HK-2 (cell line): Measurements from ENCODE around the gene PIAS4.
A peak's percentile ranks its signal among the peaks of the same experiment; 100 is the strongest.

ENCODE experiments used
- DNase-seq: peaks from one replicate; pipeline ENCODE4 v3.0.0-alpha.2; 2018; ENCODE audit not compliant: unreplicated experiment

Gene PIAS4

DNA sequence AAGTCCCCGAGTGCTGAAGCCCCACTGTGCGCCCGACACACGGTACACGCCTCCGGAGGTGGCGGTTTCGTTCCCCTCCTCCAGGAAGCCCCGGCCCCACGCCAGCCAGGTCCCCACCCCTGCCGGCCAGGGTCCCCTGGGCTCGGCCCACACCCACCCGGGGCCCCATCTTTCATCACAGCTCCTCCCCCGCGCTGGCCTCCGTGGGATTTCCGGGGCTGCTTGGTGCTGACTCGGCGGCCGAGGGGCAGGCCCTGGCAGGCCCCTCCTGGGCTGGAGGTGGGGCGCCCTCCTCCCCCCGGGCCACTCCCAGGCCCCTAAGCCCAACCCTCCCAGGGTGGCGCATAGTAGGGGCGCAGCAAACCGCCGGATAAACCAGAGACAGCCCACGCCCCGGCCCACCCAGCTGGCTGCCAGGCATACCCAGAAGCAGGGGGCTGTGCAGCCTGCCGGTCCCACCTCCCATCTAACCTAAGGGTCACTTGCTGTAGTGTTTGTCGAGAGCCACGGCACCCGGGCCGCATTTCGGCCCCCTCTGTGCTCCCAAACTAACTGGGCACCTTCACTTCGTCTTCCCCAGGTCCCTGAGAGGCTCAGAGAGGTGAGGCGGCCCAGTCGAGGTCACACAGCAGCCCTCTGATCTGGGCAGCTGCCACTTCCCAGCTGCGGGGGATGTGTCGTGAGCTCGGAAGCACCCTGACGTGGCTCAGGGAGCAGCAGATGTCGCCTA, 52.5 kb downstream of the PIAS4 start:
- no peak for DNase-seq

DNA sequence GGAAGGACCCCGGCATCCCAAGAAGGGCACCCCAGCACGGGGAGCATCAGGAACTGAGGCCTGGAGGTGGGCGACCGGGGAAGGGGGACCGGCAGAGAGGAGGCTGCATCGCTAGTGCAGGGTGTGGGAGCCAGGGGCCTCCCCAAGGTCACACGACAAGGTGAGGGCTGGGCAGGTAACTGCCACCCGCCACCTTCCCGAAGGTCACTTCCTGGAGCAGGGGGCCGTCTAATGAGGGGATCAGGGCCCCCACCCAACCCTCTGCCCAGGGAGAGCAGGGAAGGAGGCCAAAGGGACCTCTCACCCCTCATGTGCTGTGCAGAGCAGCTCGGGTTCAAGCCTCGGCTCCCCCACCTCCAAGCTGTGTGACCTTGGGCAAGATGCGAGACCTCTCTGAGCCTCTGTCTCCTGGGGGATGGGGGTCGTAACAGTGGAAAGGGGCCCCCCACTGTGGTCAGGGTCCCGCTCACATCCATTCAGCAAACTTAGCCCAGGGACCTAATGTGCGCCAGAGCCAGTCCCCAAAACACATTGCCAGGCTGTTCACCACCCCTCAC, 53.2 kb downstream of the PIAS4 start:
- no peak for DNase-seq

DNA sequence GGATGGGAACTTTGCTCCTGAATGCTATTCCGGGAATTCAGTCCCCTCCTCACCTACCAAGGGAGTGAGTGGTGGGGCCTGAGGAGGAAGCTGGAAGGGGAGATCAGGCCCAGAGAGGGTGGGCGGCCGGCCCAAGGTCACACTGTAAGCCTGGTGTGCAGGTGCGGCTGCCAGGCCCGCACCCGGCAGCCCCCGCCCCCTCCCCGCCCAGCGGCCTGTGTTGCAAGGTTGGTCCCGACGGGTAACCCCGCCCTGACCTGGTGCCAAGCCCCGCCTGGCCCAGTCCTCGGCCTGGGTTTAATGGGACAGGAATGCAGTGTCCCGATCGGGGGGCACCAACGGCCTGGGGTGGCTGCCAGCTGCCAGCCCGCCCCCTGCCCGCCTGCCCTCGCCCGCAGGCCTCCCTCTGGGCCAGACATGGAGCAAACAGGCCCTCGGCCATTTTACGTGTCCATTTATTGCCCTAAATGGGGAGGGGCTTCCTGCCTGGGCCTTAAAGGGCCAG, 53.7 kb downstream of the PIAS4 start:
- no peak for DNase-seq

DNA sequence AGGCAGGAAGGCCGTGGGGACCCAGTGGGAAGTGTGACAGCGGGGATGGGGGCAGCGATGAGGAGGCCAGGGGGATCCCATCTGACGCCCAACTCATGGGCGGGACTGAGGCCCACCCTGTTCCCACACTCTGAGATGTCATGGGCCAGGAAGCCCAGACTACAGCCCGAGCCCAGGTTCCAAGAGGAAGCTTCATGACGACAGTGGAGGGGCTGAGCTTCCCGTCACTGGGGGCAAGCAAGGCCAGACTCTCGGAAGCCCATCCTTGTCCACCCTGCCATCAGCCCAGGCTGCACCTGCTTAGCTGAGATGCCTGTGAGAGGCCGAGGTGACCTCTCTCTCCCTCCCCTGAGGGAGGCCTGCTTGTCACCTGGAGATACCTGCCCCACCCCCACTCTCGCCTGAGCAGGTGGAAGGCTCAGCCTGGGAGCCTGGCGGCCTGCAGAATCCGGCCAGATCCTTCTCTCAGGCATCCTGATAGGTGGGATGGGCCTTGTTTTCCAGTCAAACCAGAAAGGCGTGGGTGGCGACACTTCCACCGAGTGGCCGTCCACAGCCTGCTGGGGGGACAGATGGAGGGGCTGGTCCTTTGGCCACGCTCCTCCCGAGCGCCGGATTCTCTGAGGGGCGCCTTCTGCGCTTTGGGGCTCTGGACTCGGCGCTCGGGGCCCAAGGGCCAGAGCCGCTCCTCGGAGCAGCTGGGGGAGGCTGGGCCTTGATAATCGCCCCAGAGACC, 54.3 kb downstream of the PIAS4 start:
- no peak for DNase-seq

DNA sequence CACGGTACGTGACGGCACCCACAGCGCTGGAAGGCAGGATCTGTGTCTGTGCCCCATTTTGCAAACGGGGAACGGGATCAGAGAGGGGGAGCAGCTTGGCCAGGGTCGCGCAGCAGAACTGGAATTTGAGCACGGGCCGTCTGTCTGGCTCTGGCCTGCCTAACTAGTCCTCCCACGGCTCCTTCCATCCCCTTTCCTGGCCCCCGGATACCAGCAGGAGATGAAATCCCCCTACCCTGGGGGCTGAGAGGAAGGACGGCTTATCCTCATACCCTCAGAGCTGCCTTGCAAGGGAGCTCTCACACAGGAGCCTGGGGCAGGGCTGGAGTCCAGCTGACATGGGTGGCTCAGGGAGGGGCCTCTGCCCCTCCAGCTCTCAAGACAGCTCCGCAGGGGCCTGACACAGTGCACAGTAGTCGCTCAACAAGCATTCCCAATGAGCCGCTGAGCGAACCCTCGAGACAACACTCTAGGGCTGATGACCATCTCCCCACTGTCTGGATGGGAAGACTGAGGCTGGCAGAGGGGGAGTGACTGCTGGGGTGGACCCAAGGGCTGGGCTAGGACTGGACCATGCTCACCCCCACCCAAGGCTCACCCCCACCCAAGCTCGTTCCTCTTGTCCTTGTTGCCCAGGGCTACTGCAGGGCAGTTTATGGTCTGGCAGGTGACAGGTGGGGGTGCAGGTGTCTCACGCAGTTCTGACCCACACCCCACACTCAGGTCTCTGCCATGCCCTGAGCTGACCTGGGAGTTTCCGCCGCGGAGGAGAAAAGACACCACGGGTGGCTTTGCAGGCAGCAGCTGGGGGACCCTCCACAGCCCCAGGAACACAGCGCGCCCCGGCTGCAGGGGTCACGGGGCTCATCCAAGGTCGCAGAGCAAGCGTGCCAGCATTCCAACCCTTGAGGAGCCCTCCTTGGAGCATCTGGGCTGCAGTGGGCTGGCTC, 55.2 kb downstream of the PIAS4 start:
- no peak for DNase-seq

DNA sequence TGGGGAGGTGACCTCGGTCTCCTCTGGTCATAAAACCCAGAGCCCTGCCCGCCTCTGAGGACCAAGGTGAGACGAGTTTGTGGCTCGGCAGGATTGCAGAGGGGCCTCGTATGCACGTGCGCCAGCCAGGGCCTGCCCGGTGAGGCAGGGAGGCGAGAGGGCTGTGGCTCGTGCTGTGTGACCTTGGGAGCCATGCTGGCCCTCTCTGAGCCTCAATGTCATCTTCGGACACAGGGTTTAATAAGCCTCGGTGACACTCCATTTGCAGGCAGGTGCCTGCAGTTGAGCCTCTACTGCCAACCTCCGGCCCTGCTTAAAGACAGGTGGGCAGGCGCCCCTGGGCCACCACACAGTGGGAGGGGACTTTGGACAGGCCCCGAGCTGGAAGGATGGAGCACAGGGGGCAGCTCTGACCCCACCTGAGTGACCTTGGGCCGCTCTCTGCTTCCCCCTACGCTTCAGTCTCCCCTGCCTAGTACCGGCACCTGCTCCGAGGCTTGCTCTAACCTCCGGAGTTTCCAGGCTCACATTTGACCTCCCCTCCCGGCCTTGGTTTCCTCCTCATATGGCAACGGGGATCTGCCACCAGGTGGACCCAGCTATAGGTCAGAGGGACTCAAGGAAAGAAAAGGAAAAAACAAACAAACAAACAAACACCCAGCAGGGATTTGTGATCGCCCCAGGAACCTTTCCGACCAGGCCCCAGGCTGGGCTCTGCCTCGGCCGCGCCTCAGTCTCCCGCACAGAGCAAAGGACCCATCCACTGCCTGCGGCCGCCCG, 56.0 kb downstream of the PIAS4 start:
- no peak for DNase-seq

DNA sequence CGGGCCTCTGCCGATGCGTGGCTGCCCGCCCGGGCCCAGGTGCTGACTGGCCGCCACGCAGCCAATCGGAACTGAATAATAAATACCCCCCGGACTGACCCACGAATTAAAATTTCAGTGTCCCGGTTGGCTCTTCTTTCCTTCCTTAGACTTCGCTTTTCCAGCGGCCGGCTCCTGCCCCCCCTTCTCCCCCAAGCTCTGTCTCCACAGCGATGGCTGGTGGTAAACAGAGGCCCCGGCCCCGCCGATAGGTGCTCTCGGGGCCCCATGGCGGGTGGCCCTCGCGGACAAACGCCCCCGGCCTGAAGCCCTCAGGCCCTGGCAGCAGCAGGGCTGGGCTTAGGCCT, 56.6 kb downstream of the PIAS4 start:
- peak; percentile 41 for DNase-seq

DNA sequence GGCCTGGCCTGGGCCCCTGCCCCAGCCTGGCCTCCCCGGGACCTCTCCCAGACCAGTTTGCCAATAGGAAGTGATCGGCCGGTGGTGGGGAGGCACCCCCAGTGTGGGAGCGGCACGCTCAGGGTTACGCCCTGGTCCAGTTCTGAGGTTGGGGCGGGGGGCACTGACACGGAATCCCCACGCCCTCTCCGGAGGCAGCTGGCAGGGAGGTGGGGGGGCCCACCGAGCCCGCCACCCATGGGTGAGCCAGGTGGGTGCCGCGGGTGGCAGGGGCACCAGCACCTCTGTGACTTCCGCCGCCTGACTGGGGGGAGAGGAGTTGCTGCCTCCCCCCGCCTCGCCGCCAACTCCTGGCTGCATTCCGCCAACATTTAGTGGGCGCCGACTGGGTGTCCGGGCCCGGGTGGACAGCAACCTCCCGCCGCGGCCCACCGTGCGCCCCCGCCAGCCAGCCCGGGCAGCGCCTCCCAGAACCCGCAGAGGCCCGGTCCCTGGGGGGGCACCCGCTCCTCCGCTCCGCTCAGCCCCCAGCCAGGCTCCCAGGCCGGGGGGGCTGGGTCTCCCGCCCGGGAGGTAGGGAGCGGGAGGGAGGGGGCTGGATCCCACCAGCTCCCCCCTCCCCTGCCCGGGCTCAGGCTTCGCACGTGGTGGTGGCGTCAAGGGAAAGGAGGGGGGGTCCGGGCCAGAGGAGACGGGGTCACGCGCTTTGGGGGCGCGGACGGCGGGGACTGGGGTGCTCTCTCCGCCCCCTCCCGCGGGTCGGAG, 57.1 kb downstream of the PIAS4 start:
- peak; percentile 46 for DNase-seq

DNA sequence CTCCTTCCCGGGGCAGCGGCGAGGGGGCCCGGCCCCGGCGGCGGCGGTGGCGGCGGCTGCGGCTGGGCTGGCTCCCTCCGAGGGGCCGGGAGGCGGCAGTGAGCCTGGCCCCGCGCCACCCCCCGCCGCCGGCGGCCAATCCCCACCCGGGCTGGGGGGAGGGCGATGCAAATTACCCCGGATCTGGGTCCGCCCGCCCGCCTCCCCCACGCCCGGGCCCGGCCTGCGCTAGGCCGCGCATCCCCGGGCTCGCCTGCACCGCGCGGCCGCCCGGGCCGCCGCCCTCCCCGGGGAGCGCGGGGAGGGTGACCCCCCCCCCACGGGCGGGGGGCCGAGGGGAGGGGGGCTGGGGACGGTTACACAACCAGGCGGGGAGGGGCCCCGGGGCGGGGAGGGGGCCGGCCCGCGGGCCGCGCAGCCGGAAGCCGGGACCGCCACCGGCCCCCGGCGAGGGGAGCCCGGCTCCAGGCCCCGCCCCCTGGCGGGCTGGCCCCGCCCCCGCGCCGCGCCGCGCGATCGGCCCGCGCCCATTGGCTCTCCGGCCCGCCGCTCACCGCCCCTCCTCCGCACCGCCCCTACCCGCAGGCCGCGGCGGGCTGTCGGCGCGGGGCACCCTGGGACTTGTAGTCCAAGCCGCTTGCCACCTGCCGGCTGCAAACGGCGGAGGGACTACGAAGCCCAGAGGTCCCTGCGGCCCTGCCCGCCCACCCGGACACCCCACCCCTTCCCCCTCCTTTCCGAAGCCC, 58.1 kb downstream of the PIAS4 start:
- peak; percentile 96 for DNase-seq

DNA sequence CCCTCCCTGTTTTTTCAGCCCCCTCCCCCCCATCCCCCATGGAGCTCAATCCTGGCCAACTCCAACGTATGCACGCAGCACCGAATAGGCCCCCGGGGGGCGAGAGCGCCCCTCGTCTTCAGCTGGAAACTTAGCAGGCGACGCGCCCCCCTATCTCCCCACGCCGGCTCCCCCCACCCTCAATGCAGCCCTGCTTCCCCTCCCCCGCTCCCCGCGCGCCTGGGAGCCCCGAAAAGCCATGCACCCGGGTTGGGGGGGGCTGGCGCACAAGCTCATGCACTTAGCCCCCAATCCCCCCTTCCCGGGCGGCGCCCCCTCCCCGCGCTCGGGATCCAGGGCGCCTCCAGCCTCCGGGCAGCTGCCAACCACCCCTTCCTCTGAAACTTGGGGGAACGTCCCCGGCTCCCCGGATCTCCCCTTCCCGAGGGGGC, 58.7 kb downstream of the PIAS4 start:
- DNase-seq, result no peak

DNA sequence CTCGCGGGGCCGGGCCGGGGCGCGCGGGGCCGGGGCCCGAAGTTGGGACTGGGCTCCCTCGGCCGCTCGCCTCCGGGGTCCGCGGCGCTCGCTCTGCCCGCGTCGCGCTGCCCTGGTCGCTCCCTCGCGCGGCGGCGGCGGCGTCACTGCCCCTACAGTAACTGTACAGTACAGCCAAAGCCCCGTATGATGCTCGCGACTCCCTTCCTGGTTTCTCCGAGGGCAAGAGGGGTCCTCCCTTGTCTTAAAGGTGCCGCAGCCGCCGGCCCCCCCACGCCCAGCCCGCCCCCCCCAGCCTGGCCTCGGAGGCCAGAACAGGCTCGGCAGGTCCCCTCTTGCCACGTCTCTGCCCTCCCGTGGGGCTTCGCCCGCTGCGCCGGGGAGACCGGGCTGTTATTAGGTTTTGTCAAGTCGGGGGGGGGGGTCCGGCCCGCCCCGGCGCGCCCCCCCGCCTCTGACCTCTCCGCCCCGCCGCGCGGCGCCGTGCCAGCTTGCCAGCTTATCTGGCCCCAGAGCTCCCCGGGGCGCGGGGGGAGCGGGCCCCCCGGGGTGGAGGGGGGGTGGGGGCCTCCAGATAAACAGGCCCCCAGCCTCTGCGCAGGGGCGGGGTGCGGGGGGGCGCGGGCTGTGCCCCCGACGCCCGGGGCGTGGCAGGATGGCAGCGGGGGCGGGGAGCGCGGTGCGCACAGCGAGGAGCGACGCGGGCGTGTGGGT, 59.3 kb downstream of the PIAS4 start, which contains the start of gene ZBTB7A:
TSS of gene ZBTB7A (minus strand) at position 218 of the 714 bp plus-strand sequence. CDS start 11,667 bp downstream, outside the sequence.
- DNase-seq, result peak; percentile 69

DNA sequence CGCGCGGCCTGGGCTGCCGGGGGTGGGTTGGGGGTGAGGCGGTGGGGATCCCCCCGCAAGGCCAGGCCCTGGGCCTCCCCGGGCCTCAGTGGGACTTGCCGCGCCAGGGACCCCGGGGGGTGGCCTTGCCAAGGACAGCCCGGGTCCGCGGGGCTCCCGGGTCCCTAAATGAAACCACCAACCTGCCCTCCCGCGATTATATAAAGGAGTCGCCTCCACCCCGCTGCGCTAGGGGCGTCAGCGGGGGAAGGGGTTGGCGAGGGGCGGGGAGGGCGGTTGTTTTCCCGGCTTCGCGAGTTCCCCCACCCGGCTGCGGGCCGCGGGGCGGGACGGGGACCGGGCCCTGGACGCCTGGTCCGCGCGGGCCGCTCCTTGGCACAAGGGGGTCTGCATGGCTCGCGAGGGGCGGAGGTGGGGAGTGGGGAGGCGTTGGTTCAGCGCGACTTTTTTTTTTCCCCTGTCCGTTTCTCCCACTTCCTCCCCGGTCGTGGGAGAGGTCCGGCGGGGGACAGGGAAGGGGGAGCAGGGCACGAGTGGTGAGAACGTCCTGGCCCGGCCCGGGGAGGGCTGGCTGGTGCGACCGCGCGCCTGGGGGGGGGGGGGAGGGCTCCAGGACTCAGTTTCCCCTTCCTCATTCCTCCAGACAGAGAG, 60.0 kb downstream of the PIAS4 start:
- no peak for DNase-seq

DNA sequence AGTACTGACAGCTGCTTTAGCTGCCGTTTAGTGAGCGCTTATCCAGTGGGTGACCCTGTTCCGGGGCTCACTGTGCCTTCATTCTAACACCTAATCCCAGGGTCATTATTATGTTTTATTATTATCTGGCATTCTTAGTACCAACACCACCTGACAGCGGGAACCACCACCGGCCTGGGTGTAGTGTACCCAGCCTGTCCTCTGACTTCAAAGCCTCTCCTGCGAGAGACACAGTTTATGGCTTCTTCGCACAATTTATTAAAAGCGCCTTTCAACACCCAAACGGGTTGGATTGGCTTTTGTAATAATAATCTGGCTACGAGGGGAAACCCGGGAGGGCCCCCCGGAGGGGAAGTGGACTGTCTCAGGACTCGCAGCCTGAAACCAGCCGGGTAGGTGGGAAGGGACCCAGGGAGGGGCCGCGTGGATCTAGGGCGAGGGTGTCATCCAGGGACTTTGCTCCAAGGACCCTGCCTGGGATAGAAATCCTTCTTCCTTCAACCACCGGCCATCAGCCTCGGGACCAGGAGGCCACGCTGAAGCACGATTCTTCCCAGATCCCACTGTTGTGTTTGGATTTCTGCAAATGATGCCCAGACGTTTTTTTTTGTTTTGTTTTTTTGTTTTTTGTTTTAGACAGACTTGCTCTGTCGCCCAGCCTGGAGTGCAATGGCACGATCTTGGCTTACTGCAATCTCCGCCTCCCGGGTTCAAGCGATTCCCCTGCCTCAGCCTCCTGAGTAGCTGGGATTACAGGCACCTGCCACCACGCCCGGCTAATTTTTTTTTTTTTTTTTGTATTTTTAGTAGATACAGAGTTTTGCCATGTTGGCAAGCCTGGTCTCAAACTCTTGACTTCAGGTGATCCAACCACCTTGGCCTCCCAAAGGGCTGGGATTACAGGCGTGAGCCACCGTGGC, 60.8 kb downstream of the PIAS4 start:
- DNase-seq, result no peak

DNA sequence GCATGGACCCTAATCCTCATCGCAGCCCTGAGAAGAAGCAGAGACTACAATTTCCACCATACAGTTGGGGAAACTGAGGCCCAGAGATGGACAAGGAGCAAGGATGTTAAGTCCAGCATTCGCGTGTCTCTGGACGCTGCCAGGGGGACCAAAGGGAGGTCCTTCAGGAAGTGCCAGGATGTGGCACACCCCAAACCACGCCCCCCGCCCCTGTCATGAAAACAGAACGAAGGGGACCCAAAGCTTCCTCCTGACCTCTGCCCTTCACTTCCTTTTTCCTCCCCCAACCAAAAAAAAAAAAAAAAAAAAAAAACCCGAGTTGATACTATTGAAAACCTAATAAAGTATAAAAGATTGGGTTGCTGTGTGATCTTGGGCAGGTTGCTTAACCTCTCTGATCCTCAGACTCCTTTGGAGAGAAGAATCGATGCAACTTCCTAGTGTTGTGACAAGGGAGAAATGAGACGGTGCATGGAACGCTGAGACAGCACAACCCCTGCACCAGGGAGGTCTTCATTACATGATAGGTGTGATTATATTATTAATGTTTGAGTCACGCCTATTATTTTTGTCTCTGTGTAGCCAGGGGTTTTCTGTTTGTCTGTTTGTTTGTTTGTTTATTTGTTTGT, 61.9 kb downstream of the PIAS4 start:
- DNase-seq, result no peak

DNA sequence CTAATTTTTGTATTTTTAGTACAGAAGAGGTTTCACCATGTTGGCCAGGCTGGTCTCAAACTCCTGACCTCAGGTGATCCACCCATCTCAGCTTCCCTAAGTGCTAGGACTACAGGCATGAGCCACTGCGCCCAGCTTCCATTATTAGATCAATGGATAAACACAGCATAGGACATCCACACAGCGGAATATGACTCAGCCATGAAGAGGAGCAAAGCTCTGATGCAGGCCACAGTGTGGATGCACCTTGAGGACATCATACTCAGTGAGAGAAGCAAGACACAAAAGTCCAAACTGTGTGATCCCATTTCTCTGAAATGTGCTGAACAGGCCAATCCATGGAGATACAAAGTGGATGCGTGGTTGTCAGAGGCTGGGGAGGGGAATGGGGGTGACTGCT, 64.1 kb downstream of the PIAS4 start:
- no peak for DNase-seq

DNA sequence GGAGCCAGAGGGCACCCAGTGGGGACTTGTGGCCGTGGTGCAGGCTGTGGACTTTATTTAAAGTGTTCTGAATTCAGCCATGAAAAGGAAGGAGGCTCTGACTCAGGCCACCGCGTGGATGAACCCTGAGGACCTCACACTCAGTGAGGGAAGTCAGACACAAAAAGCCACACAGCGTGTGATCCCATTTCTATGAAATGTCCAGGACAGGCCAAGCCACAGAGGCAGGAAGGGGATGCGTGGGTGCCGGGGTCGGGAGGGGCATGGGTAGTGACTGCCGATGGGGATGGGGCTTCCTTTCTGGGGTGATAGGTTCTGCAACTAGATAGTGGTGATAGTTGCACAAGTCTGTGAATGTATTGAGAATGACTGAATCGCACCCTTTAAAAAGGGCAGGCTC, 67.8 kb downstream of the PIAS4 start:
- no peak for DNase-seq

DNA sequence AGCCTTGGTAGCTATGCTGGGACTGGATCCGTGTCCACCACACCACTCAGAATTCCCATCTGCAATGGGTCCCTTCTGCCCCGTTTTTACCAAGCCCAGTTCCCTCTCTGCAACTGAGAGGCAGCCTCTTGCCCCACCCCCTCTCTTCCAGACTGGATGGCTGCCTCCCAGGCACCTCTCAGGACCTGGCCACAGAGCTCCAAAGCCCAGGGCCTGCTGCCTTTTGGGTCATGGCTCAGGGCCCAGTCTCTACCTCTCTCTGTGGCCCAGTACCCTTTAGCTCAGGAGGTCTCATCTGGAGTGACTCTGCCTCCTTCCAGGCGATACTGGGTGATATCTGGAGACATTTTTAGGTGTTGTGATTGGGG, 69.5 kb downstream of the PIAS4 start:
- DNase-seq, result no peak
